22Rv1 (cell line): Measurements from ENCODE around the gene NTN1.

ENCODE experiments used
- H3K27ac ChIP-seq: fragments of 450-650 bp; 2 replicates; pipeline ENCODE4 v1.5.1; 2017
- ZFX ChIP-seq: fragments of 450-650 bp; IDR thresholded peaks from 2 replicates; pipeline ENCODE4 v1.6.1; 2017; ENCODE audit warnings: antibody characterized with exemption, borderline replicate concordance
- TF ChIP-seq, protein P1 (sequence below): fragments of 450-650 bp; IDR thresholded peaks from 2 replicates; pipeline ENCODE4 v1.5.1; 2017; ENCODE audit warnings: mild to moderate bottlenecking

NTN1 gene

DNA sequence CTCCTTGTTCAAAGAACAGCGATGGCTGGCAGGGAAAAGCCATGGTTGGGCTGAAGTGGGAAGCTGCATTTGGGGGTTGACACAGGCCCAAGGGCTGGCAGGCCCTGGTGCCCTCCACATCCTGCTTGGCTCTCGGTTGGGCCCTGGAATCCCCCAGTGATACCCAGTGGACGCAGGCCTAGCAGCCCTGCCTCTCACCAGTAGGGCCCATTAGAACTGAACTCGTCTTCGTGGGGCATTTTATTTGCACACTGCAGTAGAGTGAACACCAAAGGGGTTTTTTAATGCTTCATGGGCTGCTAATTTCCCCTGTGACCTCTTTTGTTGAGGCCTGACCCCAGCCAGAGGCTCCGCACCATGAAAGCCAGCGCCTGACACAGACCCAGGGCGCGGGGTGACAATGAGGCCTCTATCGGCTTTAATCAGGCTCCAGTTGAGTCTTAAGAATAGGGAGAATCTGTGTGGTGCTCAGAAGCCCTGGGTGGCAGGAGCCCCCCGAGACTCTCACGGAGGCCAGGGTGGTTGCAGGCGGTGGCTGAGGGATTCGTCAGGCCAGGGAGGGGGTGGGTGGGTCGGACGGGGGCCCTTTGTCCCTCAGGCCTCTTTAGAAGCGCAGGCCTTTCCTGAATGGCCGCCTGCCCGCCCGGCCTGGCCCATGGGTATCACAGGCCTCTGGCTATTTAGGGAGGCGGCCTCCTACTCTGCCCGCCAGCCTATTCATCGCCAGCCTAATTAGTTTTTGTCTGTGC is 199.3 kb downstream of the NTN1 start:
- no peak for TF ChIP-seq ZFX
- TF ChIP-seq, protein P1, sequence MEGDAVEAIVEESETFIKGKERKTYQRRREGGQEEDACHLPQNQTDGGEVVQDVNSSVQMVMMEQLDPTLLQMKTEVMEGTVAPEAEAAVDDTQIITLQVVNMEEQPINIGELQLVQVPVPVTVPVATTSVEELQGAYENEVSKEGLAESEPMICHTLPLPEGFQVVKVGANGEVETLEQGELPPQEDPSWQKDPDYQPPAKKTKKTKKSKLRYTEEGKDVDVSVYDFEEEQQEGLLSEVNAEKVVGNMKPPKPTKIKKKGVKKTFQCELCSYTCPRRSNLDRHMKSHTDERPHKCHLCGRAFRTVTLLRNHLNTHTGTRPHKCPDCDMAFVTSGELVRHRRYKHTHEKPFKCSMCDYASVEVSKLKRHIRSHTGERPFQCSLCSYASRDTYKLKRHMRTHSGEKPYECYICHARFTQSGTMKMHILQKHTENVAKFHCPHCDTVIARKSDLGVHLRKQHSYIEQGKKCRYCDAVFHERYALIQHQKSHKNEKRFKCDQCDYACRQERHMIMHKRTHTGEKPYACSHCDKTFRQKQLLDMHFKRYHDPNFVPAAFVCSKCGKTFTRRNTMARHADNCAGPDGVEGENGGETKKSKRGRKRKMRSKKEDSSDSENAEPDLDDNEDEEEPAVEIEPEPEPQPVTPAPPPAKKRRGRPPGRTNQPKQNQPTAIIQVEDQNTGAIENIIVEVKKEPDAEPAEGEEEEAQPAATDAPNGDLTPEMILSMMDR, result no peak
- H3K27ac ChIP-seq, result no peak overlapping the region

DNA sequence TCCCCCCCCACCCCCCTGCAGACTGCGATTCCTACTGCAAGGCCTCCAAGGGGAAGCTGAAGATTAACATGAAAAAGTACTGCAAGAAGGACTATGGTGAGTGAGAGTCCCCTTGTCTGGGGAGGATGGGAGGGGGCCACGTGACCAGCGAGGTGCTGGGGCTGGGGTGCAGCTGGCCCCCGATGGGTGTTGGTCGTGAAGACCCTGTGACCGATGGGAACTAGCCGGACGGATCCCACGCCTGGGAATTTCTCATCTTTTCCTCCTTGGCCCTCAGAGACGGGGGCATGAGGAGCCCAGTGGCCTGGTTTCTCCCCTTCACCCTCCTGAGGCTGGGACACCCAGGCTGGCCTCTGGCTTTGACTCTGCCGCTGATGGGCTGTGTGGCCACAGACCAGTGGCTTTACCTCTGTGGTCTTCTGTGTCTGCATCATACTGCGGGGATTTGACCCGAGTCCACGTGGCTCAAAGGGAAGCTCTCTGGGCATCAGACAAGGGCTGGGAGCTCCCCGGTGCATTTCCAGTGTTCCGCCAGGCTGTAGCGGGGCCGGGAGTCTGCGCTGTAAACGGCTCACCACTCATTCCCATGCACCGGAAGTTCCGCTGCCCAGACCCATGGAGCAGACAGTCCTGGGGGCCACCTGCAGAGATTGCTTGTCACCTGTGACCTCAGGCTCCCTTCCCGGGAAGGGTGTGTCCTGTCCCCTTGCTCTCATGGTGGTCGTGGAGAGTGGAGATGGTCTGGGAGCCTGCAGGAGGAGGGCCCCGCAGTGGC is 200.0 kb downstream of the NTN1 start:
- H3K27ac ChIP-seq, result no peak overlapping the region
- no peak for TF ChIP-seq ZFX
- TF ChIP-seq, protein P1, result no peak

DNA sequence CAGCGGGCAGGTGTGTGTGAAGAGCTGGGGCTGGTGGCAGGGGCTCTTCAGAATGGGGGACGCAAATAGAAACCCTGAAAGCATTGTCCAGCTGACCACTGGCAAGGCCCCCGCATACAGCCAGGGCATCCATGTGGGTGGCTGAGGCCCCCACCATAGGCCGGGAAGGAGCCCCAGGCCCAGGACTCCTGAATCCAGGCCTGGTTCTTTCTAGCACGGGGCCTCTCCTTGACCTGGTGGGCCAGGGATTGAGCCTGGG is 200.5 kb downstream of the NTN1 start:
- no peak for TF ChIP-seq ZFX
- TF ChIP-seq, protein P1, result no peak
- no peak overlapping the region for H3K27ac ChIP-seq

DNA sequence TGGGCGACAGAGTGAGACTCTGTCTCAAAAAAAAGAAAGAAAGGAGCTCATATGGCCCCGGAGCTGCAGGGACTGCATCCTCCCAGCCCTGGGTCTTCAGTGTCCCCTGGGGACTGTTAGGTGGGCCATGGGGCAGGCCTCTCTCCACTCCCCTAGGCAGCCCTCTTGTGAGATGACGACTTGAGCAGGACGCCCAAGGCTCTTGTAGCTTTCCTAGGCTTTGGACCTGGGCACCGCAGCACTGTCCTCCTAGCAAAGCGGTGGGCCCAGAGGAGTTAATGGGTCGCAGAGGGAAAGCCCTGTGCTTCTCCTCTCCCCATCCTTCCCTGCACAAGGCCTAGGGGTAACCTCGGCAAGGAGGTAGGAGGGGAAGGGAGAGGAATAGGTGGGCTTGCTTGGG is 202.2 kb downstream of the NTN1 start:
- no peak for TF ChIP-seq ZFX
- TF ChIP-seq, protein P1, result no peak
- H3K27ac ChIP-seq, result no peak overlapping the region

DNA sequence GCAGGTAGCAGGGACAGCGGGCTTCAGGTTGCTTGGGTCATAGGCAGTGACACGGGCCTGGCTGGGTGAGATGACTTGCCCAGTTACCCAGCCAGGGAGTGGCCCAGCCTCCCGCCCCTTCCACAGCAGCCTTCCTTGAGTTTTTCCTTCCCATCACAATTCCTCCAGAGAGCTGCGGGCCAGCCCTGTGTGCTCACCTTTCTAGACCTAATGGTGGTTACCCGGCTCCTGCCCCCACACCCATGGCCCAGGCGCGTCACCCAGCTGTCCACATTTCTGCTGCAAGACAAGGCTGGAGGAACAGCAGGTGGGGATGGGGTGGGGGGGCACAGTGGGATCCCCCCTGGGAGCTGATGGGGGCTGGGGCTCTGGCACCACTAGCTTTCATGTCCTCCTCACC is 203.2 kb downstream of the NTN1 start:
- TF ChIP-seq, protein P1, result no peak
- TF ChIP-seq ZFX, result no peak
- H3K27ac ChIP-seq, result no peak overlapping the region

DNA sequence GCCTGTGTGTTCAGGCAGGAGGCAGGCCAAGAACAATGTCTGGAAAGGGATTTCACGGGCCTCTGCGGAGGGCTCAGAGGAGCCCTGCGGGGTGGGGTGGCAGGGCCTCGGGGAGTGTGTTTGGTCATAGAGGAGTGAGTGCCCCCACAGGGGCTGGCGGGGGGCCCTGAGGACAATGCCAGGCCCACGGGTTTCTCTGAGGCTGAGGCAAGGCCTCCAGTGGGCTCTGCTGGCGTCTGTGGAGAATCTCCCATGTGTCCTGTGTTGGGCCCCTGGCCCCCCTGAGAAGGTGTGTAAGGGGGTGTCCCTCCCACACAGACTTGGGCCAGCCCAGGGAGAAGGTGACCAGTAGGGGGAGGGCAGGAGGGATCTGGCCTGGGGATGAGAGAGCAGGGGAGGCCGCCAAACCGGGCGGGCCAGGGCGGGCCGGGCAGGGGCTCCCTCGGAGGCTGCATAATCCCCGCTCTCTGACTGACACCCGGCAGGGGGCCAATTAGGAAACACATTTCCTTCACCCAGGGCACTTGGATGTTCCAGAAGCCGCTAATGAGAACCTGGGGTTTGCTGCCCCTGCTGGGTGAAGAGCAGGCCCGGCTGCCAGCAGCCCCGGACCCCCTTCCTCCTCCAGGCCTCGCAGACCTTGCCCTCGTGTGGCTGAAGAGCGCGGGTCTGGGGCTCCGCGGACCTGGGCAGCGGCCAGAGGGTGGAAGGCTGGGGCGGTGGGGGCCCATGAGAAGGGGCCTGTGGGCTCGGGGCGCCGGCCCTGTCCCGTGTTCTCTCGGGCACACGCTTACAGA is 204.2 kb downstream of the NTN1 start:
- H3K27ac ChIP-seq, result no peak overlapping the region
- TF ChIP-seq, protein P1, result no peak
- no peak for TF ChIP-seq ZFX

DNA sequence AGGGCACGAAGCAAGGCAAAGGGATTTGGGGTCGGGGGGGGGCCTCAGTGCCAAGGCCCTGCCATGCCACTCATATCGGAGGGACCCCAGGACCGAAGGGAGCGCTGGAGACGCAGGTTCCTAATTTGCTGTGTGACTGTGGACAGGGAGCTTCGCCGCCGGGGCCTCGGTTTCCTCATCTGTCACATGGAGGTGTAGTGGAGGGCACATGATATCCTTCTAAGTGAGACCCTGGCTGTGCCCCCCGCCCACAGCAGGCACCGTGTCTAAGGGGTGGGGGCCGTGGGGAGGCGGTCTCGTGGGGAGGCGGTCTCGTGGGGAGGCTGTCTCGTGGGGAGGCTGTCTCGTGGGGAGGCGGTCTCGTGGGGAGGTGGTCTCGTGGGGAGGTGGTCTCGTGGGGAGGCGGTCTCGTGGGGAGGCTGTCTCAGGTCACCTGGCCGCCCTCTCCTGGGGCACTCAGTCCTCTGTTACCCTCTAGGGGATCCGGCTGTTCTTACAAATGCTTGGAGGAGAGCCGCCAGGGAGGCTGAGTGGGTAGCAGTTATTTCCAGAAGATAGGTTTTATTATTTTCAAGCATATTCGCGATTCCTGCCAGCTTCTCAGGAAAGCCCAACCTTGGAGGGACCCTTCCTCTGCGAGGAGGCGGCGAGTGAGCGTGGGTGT is 205.0 kb downstream of the NTN1 start:
- no peak for TF ChIP-seq ZFX
- TF ChIP-seq, protein P1, result no peak
- H3K27ac ChIP-seq, result no peak overlapping the region
